Brain pericyte (primary cell): ENCODE results near the gene RELA.

Experiments
- DNase-seq: peaks from one replicate; pipeline ENCODE4 v3.0.0-alpha.2; 2012; ENCODE audit warnings: low read depth, low spot score

The RELA gene

GRCh38 chr11:65613091-65613928 lies 49.4 kb downstream of the RELA start:
- no peak for DNase-seq

GRCh38 chr11:65612691-65613090 lies 50.0 kb downstream of the RELA start:
- DNase-seq, result no peak

- no peak for DNase-seq
These were observed 50.7 kb downstream of the RELA start for GRCh38 chr11:65611758-65612603.

- DNase-seq, result no peak
These were observed 51.5 kb downstream of the RELA start for GRCh38 chr11:65611028-65611757.

- no peak for DNase-seq
These were observed 52.3 kb downstream of the RELA start for GRCh38 chr11:65610404-65610803.

GRCh38 chr11:65609665-65610064 lies 53.1 kb downstream of the RELA start:
- no peak for DNase-seq

- DNase-seq, result no peak
These were observed 53.5 kb downstream of the RELA start for GRCh38 chr11:65609229-65609628.

GRCh38 chr11:65607614-65608426 lies 54.9 kb downstream of the RELA start:
- DNase-seq, result no peak

- peak; percentile 74 for DNase-seq
These were observed 55.7 kb downstream of the RELA start for GRCh38 chr11:65606876-65607613.

GRCh38 chr11:65604258-65604657 lies 58.5 kb downstream of the RELA start:
- DNase-seq, result no peak
